GM19193 (cell line): ENCODE results near the gene SLC35A3.
A peak's percentile ranks its signal among the peaks of the same experiment; 100 is the strongest.

Source experiments
- POLR2A ChIP-seq: IDR thresholded peaks from 4 replicates; pipeline ENCODE4 v1.6.1; 2011; ENCODE audit not compliant: insufficient read depth, insufficient read length; ENCODE audit errors: extremely low read depth

SLC35A3 gene

DNA sequence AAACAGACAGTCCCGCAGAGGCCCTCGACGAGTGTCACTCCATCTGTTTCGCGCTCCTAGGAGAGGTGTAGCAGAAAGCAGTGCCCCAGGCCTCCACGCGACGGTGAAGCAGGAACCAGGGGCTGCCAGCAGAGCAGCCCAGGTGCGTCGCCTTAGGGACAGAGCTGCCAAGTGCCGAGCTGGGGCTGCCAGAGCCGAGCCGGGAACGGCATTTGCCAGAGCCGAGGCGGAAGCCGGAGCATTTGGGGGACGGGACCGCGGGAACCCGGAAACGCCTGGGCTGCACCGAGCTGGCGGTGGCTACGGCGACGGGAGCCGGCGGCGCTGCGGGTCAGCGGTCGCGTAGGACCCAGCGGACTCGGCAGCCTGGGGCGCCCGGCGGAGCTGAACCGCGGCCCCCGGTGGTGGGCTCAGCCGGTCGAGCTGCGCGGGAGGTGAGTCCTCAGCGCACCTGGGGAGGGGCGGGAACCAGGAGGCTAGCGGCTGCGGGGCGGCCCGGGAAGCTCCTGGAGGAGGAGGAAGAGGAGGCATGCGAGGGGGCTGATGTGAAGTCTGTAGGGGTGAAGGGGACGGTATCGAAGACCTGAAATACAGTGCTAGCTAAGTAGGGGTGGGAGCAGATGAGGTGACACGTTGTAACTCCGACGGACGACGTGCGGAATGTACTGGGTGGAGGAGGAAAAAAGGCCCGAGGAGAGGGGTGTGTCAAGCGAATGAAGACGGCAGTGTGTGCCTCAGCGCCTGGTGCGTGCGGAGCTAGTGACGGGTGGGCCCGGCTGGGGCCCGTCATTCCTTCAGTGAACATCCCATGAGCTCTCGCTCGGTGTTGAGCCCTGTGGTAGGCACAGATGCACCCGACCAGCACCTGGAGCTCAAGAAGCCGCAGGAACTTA is at the start of gene SLC35A3:
TSS of gene SLC35A3 (plus strand) at position 268 of the 893 bp plus-strand sequence. CDS start 23,559 bp downstream, outside the sequence.
- TF ChIP-seq POLR2A = peak; percentile 83

DNA sequence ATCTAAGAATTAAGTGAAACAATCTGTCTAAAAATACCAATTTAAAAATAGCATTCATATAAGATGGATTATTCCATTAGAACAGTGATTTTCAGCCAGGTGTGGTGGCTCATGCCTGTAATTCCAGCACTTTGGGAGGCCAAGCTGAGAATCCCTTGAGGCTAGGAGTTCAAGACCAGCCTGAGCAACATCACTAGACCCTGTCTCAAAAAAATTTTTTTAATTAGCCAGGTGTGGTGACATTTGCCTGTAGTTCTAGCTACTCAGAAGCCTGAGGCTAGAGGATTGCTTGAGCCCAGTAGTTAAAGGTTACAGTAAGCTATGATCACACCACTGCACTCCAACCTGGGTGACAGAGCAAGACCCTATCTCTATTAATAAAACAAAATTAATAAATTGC is 35.0 kb upstream of the SLC35A3 start:
- no peak for TF ChIP-seq POLR2A

DNA sequence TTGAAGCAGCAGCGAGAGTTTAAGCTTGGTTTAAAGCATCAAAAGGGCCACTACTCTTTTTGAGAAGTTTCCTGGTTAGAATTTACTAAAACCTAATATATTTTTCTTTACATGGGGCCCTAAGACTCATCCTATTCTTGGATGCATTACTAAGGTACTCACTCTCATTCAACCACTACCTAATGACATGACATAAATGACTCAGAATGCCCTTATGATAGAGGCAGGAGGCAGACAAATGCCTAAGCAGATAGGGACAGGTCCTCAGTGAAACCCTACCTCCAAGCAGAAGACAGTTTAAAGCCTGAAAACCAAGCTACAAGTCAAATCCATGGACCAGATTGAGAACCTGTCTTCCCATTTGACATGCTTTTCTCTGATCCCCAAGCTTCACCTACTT is 34.3 kb upstream of the SLC35A3 start:
- TF ChIP-seq POLR2A = no peak

DNA sequence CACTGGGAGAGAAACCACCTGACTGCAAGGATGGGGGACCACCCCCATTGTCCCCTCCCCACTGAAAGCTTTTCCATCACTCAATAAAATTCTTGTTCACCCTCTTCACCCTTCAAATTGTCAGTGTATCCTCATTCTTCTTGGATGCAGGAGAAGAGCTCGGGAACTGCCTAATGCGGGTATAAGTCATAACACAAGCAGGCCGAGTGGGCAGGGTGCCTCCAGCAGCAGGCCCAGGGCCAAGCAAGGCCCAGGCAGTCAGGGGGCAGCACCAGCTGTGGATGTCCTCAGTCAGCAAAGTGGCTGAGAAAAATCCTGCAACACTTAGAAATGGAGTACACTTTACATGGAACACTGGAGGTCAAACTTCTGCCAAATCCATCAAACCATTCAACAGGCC is 33.7 kb upstream of the SLC35A3 start:
- TF ChIP-seq POLR2A = no peak

DNA sequence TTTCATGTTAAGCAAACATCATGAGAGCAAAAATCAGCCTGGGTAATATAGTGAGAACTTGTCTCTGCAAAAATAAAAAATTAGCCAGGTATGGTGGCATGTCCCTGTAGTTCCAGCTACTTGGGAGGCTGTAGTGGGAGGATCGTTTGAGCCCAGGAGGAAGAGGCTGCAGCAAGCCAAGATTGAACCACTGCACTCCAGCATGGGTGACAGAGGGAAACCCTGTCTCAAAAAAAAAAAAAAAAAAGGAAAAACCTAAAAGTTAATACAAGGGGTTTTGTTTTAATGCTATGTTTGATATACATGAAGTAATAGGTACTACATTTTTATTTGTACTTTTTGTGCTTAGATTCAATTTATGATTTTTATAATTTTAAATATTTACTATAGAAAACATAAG is 27.1 kb upstream of the SLC35A3 start:
- no peak for TF ChIP-seq POLR2A

DNA sequence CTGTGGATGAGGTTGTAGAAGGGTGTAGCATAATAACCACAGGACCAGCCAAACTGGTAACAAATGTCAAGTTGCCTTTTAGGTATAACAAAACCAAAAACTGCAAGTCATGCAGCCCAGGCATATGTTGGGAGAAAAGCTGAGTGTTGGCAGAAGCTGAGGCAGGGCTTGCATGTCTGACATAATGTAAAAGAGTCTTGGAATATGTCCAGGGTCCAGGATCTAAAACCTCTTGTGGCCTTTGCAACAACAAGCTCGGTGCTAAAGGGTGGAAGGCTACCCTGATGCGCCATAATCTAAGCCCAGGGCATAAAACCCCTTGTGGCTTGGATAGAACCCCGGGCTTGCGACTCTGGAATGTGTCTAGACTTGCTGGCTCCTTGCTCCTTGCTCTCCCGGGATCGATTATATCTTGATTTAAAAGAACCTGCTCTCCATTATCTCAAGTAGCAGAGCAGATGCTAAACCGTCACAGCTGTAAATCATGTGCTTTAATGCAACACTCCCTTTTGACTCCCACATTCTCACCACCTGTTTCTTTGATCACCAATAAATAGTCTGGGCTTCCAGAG is 26.5 kb upstream of the SLC35A3 start:
- no peak for TF ChIP-seq POLR2A

DNA sequence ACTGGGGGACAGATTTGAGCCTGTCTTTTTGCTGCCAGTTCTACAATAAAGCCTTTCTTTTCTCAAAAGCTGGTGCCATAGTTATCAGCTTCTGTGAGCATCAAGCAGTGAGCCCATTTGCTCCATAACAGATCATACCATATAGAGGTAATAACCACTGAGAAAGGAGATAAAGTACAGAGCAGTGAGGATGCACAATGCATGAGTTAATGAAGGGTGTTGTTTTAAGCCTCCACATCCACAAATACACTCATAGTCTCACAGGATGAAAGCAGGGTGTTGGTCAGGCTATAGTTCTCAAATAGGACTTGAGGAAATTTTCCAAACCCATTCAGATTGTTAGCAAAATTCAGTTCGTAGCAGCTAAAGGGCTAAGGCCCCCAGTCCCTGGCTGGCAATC is 25.6 kb upstream of the SLC35A3 start:
- no peak for TF ChIP-seq POLR2A

DNA sequence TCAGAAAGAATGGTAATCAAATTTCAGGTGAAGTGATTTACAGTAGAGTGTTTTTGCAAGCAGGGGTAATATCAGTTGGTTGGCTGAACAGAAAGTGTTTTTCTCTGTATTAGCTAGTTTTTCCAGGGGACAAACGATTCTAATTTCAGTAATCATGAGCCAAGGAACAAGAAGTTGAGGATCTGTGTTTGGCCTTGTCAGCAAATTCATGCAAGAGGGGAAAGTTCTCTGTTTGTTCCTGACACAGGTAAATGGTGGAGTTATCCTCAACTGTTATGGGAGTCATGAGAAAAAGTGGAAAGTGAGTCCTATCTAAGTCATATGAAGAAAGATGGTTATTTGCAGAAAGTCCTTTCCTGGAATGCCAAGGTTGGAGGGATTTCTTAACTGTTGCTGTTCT is 24.6 kb upstream of the SLC35A3 start:
- no peak for TF ChIP-seq POLR2A

DNA sequence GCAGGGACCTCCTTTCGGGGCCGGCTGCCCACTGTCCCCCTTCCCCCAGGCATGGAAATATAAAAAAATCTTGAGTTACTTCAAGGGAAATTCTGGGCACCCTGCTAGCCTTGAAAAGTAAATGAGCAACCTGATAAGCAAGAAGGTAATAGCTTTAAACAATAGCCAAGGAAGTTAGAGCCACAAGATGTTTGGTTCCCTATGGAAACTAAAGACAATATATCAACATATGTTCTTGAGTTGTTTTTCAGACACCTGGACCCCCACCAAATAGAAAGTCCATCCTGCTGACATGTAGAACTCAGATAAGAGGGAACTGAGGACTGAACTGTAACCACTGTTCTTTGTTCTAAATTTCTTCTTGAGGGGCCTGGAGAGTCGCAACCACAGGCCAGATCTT is 19.3 kb upstream of the SLC35A3 start:
- no peak for TF ChIP-seq POLR2A

DNA sequence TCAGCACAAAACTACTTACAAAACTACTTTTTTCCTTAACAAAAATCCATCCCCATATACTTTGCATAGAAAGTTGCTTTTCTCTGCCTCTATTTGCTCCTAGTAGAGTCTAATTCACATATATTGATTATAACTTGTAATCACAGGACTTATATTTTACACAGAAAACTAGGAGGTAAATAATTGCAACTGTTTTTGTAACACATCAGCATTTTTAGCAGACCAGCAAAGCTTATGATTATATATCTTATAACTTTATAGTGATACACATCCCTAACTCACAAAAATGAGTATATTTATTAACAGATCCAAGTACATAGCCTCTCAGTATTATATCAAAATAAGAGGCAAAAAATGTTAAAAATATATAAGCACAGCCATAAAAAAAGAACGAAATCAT is 17.3 kb upstream of the SLC35A3 start:
- no peak for TF ChIP-seq POLR2A

DNA sequence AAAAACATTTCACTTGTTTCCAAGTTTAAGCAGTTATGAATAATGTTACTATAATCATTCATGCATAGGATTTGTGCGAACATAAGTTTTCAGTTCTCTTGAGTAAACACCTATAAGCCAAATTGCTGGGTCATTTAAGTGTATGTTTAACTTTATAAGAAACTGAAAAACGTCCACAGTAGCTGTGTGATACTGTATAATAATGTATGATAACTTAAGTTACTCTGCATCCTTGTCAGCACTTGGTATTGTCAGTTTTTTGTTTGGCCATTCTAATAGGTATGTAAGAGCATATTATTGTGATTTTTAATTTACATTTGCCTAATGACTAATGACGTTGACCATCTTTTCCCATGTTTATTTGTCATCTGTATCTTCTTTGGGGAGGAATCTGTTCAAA is 14.4 kb upstream of the SLC35A3 start:
- TF ChIP-seq POLR2A = no peak

DNA sequence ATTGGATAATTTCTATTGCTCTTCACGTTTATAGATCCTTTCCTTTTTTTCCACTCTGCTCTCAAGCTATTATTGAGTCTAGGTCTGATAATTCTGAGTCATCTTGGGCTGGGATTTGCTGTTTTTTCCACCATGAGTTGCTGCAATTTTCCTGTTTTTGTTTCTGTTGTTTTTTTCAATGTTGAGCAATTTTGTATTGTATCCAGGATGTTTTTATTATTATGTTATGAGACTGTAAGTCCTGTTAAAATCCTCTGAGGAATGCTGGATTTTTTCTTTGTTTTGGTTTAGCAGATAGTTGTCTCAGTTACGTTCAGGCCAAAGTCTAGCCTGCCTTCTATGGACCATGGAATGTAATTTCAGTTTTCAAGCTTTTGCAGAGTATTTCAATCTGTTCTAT is 13.0 kb upstream of the SLC35A3 start:
- no peak for TF ChIP-seq POLR2A

DNA sequence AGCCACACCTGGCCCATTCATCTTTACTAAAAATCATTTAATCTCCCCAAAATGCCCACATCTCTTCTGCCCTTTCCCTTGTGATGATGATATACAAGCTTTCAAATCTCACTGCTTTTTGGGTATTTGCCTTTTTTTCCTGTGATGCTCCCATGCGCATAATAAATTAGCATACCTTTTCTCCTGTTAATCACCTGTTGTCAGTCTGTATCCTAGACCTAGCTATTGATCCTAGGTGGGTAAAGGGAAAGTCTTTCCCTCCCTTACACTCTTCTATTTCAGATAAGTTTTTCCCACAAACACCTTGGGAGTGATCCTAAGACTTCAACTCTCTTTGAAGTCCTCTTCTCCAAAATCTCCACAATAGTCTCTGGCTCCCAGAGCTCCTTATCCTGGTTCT is 12.0 kb upstream of the SLC35A3 start:
- no peak for TF ChIP-seq POLR2A

DNA sequence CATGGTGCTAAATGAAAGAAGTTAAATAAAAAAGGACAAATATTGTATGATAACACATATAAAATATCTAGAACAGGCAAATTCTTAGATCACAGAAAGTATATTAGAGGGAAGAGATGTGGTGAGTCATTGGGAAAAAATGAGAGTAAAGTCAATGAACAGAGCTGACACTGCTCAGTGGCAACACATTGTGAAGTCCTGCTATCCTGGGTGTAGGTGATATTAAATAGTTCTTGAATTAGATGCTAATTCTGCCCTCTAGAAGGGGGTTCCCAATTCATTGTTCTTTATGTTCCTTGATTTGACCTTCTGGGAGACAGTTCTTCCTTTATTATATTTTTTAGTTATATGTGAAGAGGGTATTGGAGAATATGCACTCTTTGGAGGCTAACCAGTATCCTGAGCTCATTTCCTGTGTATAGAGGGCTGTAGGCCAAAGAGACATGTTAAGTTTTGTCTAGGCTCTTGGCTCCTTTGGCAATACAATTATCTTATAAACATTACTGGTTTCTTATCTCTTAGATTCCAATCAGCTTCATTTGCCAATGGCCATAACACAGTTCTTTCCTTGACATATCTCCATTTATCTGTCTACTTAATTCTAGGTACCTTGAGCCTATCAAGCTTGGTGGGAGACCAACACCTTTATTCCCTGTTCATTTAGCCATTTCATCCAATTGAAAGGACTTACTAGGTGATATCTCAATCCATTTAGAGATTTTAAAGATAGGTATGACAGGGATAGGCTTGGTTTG is 6.6 kb upstream of the SLC35A3 start:
- TF ChIP-seq POLR2A = no peak

DNA sequence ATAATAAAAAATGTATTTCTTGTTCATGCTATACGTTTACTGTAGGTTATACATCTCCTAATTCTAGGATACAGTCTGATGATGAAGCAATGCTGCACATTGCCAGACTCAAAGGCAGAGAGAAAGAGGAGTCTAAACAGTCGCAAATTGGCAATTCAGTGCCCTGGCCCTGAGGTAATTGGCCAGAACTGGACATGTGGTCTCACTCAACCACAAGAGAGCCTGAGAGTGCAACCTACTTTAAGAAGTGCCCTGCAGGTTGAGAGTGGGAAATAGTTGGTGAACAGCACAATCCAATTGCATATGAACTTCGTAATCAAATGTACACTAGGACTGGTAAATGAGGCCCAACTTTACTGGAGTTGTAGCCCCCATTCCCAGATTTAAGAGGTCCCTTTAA is 5.0 kb upstream of the SLC35A3 start:
- no peak for TF ChIP-seq POLR2A
